ENCODE measurements around the gene GATA5.

- no peak for TF ChIP-seq POLR2A (IDR thresholded peaks at IDR 0.05)
- TF ChIP-seq, protein P1, sequence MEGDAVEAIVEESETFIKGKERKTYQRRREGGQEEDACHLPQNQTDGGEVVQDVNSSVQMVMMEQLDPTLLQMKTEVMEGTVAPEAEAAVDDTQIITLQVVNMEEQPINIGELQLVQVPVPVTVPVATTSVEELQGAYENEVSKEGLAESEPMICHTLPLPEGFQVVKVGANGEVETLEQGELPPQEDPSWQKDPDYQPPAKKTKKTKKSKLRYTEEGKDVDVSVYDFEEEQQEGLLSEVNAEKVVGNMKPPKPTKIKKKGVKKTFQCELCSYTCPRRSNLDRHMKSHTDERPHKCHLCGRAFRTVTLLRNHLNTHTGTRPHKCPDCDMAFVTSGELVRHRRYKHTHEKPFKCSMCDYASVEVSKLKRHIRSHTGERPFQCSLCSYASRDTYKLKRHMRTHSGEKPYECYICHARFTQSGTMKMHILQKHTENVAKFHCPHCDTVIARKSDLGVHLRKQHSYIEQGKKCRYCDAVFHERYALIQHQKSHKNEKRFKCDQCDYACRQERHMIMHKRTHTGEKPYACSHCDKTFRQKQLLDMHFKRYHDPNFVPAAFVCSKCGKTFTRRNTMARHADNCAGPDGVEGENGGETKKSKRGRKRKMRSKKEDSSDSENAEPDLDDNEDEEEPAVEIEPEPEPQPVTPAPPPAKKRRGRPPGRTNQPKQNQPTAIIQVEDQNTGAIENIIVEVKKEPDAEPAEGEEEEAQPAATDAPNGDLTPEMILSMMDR (IDR thresholded peaks at IDR 0.05), result no peak
Observed at GRCh38 chr20:62464425-62464770, 11.4 kb downstream of the GATA5 start.

All from suprapubic skin (tissue), 3 donors.